ENCODE data around the gene NEIL1.

NEIL1 gene

GRCh38 chr15:75355369-75355768 is 8.5 kb downstream of the NEIL1 start:
- no peak for DNase-seq (ENCODE audit: low read depth in 2 of 2, low spot score in 1 of 2)

GRCh38 chr15:75356006-75356405 is 9.2 kb downstream of the NEIL1 start:
- no peak for DNase-seq (ENCODE audit: low read depth in 2 of 2, low spot score in 1 of 2)

- DNase-seq (ENCODE audit: low read depth in 2 of 2, low spot score in 1 of 2), result no peak
Measured at GRCh38 chr15:75356517-75356916, 9.7 kb downstream of the NEIL1 start.

GRCh38 chr15:75357976-75358673 is 11.3 kb downstream of the NEIL1 start:
- no peak for DNase-seq (ENCODE audit: low read depth in 2 of 2, low spot score in 1 of 2)

- DNase-seq (ENCODE audit: low read depth in 2 of 2, low spot score in 1 of 2), result no peak
Measured at GRCh38 chr15:75358771-75359536, 12.1 kb downstream of the NEIL1 start.

GRCh38 chr15:75359537-75360250 is 12.9 kb downstream of the NEIL1 start:
- DNase-seq (ENCODE audit: low read depth in 2 of 2, low spot score in 1 of 2), result no peak

- DNase-seq (ENCODE audit: low read depth in 2 of 2, low spot score in 1 of 2), result no peak
Measured at GRCh38 chr15:75360391-75360790, 13.6 kb downstream of the NEIL1 start.

GRCh38 chr15:75360856-75361255 is 14.0 kb downstream of the NEIL1 start:
- no peak for DNase-seq (ENCODE audit: low read depth in 2 of 2, low spot score in 1 of 2)

GRCh38 chr15:75361361-75361988 is 14.6 kb downstream of the NEIL1 start:
- no peak for DNase-seq (ENCODE audit: low read depth in 2 of 2, low spot score in 1 of 2)

GRCh38 chr15:75361989-75362641 is 15.3 kb downstream of the NEIL1 start:
- no peak for DNase-seq (ENCODE audit: low read depth in 2 of 2, low spot score in 1 of 2)

GRCh38 chr15:75362642-75363249 is 15.9 kb downstream of the NEIL1 start:
- DNase-seq (ENCODE audit: low read depth in 2 of 2, low spot score in 1 of 2), result no peak

GRCh38 chr15:75363786-75364185 is 16.9 kb downstream of the NEIL1 start:
- DNase-seq (ENCODE audit: low read depth in 2 of 2, low spot score in 1 of 2), result no peak

- DNase-seq (ENCODE audit: low read depth in 2 of 2, low spot score in 1 of 2), result no peak
Measured at GRCh38 chr15:75364881-75365280, 18.0 kb downstream of the NEIL1 start.

GRCh38 chr15:75366163-75366562 is 19.3 kb downstream of the NEIL1 start:
- DNase-seq (ENCODE audit: low read depth in 2 of 2, low spot score in 1 of 2), result no peak

- no peak for DNase-seq (ENCODE audit: low read depth in 2 of 2, low spot score in 1 of 2)
Measured at GRCh38 chr15:75367006-75367405, 20.2 kb downstream of the NEIL1 start.

- DNase-seq (ENCODE audit: low read depth in 2 of 2, low spot score in 1 of 2), result no peak
Measured at GRCh38 chr15:75367406-75367912, 20.6 kb downstream of the NEIL1 start.

- peak; percentile 76 to 82 for DNase-seq (ENCODE audit: low read depth in 2 of 2, low spot score in 1 of 2)
Measured at GRCh38 chr15:75367913-75368688, 21.3 kb downstream of the NEIL1 start, which contains the start of gene MAN2C1. MAN2C1 (minus strand) TSS chr15:75368607; CDS start chr15:75368583, 24 bp downstream.

GRCh38 chr15:75368689-75369239 is 21.9 kb downstream of the NEIL1 start:
- DNase-seq (ENCODE audit: low read depth in 2 of 2, low spot score in 1 of 2), result no peak

GRCh38 chr15:75369897-75370581 is 23.2 kb downstream of the NEIL1 start:
- no peak for DNase-seq (ENCODE audit: low read depth in 2 of 2, low spot score in 1 of 2)

All from stimulated activated CD8-positive, alpha-beta memory T cell treated with anti-CD3 and anti-CD28 coated beads, Interleukin-4, amount 100 ng/mL, for 4 hours (primary cell).